ENCODE results near the gene SLC35F3. TPM values are rescaled to one million over a fixed set of nuclear protein-coding genes. Genes with fewer than 3 reads are reported as not detected.

Gene SLC35F3
- total and polyA plus RNA-seq, 4 donors: 0.01 to 0.37 (median 0.08) TPM; not detected in 1

DNA sequence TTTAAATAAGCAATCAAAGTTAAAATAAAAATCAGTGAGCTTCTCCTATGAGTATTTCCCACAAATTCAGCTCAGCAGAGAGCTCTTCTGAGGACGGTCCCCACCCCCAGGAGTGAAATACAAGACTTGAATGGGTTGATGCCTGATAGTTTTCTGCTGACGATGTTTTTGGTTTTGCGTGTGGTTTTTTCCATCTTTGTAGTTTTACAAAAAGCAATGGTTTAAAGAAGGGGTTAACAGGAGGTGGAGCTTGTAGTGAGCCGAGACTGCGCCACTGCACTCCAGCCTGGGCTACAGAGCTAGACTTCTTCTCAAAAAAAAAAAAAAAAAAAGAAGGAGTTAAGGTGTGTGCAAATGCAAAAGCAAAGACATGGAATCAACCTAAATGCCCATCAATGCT is 297.1 kb downstream of the SLC35F3 start:
- Histone ChIP-seq H3K4me3 (ENCODE audit: low read depth in 1 of 3, low read length in 3 of 3) (no peak overlapping the region), H3K27ac (ENCODE audit: low read depth in 1 of 2, low read length in 2 of 2) (no peak overlapping the region), H3K9ac (ENCODE audit: low read depth in 1 of 2, low read length in 2 of 2) (no peak overlapping the region), H3K27me3 (ENCODE audit: control insufficient read depth in 4 of 4, insufficient read depth in 4 of 4, low read length in 3 of 4) (no peaks in the 10 kb centered on the region), H3K4me1 (ENCODE audit: control insufficient read depth in 4 of 4, insufficient read depth in 4 of 4, low read length in 3 of 4) (no peaks in the 10 kb centered on the region), H3K9me3 (ENCODE audit: control insufficient read depth in 4 of 4, low read length in 3 of 4) (peaks cover 0 to 3% (median 0%) of the 10 kb centered on the region in 4 donors), H3K36me3 (ENCODE audit: control insufficient read depth in 4 of 4, insufficient read depth in 3 of 4, low read depth in 1 of 4, low read length in 3 of 4) (no peaks in the 10 kb centered on the region)
- no peak for DNase-seq (ENCODE audit: low spot score)
- WGBS: 64% methylated on average over 5 of the region's 5 CpGs
- TF ChIP-seq RAD21 (IDR thresholded peaks at IDR 0.05): no peak
- TF ChIP-seq NR2F2 (IDR thresholded peaks at IDR 0.05): no peak
- TF ChIP-seq, protein P1, sequence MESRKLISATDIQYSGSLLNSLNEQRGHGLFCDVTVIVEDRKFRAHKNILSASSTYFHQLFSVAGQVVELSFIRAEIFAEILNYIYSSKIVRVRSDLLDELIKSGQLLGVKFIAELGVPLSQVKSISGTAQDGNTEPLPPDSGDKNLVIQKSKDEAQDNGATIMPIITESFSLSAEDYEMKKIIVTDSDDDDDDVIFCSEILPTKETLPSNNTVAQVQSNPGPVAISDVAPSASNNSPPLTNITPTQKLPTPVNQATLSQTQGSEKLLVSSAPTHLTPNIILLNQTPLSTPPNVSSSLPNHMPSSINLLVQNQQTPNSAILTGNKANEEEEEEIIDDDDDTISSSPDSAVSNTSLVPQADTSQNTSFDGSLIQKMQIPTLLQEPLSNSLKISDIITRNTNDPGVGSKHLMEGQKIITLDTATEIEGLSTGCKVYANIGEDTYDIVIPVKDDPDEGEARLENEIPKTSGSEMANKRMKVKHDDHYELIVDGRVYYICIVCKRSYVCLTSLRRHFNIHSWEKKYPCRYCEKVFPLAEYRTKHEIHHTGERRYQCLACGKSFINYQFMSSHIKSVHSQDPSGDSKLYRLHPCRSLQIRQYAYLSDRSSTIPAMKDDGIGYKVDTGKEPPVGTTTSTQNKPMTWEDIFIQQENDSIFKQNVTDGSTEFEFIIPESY (IDR thresholded peaks at IDR 0.05): no peak
- no peak for TF ChIP-seq FOXA2 (IDR thresholded peaks at IDR 0.05)
- TF ChIP-seq GABPA (IDR thresholded peaks at IDR 0.05 in 1 of 2, conservative IDR thresholded peaks at IDR 0.05 in 1 of 2): no peak
- no peak for TF ChIP-seq EGR1 (IDR thresholded peaks at IDR 0.05; ENCODE audit: low read depth in 2 of 2)
- TF ChIP-seq TAF1 (conservative IDR thresholded peaks at IDR 0.05): no peak
- no peak for TF ChIP-seq HNF4A (conservative IDR thresholded peaks at IDR 0.05)
- TF ChIP-seq, protein P2, sequence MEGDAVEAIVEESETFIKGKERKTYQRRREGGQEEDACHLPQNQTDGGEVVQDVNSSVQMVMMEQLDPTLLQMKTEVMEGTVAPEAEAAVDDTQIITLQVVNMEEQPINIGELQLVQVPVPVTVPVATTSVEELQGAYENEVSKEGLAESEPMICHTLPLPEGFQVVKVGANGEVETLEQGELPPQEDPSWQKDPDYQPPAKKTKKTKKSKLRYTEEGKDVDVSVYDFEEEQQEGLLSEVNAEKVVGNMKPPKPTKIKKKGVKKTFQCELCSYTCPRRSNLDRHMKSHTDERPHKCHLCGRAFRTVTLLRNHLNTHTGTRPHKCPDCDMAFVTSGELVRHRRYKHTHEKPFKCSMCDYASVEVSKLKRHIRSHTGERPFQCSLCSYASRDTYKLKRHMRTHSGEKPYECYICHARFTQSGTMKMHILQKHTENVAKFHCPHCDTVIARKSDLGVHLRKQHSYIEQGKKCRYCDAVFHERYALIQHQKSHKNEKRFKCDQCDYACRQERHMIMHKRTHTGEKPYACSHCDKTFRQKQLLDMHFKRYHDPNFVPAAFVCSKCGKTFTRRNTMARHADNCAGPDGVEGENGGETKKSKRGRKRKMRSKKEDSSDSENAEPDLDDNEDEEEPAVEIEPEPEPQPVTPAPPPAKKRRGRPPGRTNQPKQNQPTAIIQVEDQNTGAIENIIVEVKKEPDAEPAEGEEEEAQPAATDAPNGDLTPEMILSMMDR (IDR thresholded peaks at IDR 0.05; ENCODE audit: low read depth, low read length, missing input control): no peak

DNA sequence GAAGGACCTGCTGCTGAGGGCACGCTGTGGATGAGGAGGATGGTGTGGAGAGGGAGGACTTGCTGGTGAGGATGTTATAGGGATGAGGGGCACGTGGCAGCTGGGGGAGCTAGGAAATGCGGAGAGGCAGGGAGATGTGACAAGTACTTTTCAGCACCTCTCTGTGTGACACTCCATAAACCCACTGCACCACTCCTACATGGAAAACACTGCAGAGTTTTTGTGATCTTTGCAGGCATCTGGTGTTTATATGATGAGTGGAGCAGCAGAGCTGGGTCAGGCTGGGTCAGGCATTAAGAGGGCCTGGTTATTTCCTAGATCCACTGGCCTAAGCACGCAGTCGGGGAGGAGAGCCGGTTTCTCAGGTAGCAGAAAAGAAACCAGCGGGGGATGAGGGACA is 301.5 kb downstream of the SLC35F3 start:
- 82% methylated on average over 7 of the region's 7 CpGs for WGBS
- no peak overlapping the region for H3K27ac ChIP-seq (ENCODE audit: low read depth in 1 of 2, low read length in 2 of 2)
- H3K9ac ChIP-seq (ENCODE audit: low read depth in 1 of 2, low read length in 2 of 2): no peak overlapping the region
- H3K27me3 ChIP-seq (ENCODE audit: control insufficient read depth in 4 of 4, insufficient read depth in 4 of 4, low read length in 3 of 4): no peaks in the 10 kb centered on the region
- H3K9me3 ChIP-seq (ENCODE audit: control insufficient read depth in 4 of 4, low read length in 3 of 4): no peaks in the 10 kb centered on the region
- TF ChIP-seq HNF4G (IDR thresholded peaks at IDR 0.05) (no peak), RXRA (IDR thresholded peaks at IDR 0.05) (no peak), NR2F2 (IDR thresholded peaks at IDR 0.05) (no peak)
- TF ChIP-seq, protein P3, sequence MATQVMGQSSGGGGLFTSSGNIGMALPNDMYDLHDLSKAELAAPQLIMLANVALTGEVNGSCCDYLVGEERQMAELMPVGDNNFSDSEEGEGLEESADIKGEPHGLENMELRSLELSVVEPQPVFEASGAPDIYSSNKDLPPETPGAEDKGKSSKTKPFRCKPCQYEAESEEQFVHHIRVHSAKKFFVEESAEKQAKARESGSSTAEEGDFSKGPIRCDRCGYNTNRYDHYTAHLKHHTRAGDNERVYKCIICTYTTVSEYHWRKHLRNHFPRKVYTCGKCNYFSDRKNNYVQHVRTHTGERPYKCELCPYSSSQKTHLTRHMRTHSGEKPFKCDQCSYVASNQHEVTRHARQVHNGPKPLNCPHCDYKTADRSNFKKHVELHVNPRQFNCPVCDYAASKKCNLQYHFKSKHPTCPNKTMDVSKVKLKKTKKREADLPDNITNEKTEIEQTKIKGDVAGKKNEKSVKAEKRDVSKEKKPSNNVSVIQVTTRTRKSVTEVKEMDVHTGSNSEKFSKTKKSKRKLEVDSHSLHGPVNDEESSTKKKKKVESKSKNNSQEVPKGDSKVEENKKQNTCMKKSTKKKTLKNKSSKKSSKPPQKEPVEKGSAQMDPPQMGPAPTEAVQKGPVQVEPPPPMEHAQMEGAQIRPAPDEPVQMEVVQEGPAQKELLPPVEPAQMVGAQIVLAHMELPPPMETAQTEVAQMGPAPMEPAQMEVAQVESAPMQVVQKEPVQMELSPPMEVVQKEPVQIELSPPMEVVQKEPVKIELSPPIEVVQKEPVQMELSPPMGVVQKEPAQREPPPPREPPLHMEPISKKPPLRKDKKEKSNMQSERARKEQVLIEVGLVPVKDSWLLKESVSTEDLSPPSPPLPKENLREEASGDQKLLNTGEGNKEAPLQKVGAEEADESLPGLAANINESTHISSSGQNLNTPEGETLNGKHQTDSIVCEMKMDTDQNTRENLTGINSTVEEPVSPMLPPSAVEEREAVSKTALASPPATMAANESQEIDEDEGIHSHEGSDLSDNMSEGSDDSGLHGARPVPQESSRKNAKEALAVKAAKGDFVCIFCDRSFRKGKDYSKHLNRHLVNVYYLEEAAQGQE (IDR thresholded peaks at IDR 0.05): no peak
- TF ChIP-seq, protein P1 (IDR thresholded peaks at IDR 0.05): no peak
- no peaks in the 10 kb centered on the region for H3K36me3 ChIP-seq (ENCODE audit: control insufficient read depth in 4 of 4, insufficient read depth in 3 of 4, low read depth in 1 of 4, low read length in 3 of 4)
- H3K4me1 ChIP-seq (ENCODE audit: control insufficient read depth in 4 of 4, insufficient read depth in 4 of 4, low read length in 3 of 4): no peaks in the 10 kb centered on the region
- H3K4me3 ChIP-seq (ENCODE audit: low read depth in 1 of 3, low read length in 3 of 3): no peak overlapping the region
- no peak for DNase-seq (ENCODE audit: low spot score)
